H9 (cell line): Measurements from ENCODE around the gene CAND2. TPM values are rescaled to one million over a fixed set of nuclear protein-coding genes. Genes with fewer than 3 reads are reported as not detected.
"Not testable (repeated sequence)": the region's sequence is repeated elsewhere in the genome, so short reads cannot be mapped to it uniquely, and the experiment has no call there.

Experiments used
- DNase-seq: peaks from one replicate; pipeline ENCODE4 v3.0.0-alpha.2; 2017
- H2AFZ ChIP-seq: one replicate; pipeline ENCODE4 v1.6.1; 2013; ENCODE audit warnings: mild to moderate bottlenecking, low read length, control low read depth, moderate library complexity
- H2AK5ac ChIP-seq: 2 replicates; pipeline ENCODE4 v1.6.1; 2013; ENCODE audit warnings: low read length, control low read depth, mixed read lengths; ENCODE audit not compliant: insufficient read length
- H2BK120ac ChIP-seq: one replicate; pipeline ENCODE4 v1.6.1; 2013; ENCODE audit warnings: low read depth, mild to moderate bottlenecking, low read length, control low read depth, inconsistent platforms; ENCODE audit not compliant: poor library complexity, severe bottlenecking
- H2BK12ac ChIP-seq: 2 replicates; pipeline ENCODE4 v1.6.1; 2013; ENCODE audit warnings: low read length, control low read depth, mixed read lengths, low read depth; ENCODE audit not compliant: insufficient read length
- H2BK15ac ChIP-seq: 2 replicates; pipeline ENCODE4 v1.6.1; 2013; ENCODE audit warnings: low read depth, low read length, control low read depth
- H2BK20ac ChIP-seq: one replicate; pipeline ENCODE4 v1.6.1; 2013; ENCODE audit warnings: low read depth, mild to moderate bottlenecking, low read length, control low read depth, inconsistent platforms; ENCODE audit not compliant: poor library complexity, severe bottlenecking
- H2BK5ac ChIP-seq: 2 replicates; pipeline ENCODE4 v1.6.1; 2013; ENCODE audit warnings: low read length, control low read depth, mixed read lengths; ENCODE audit not compliant: insufficient read length
- H3K14ac ChIP-seq: 2 replicates; pipeline ENCODE4 v1.6.1; 2013; ENCODE audit warnings: low read length, control low read depth; ENCODE audit not compliant: insufficient read depth
- H3K18ac ChIP-seq: 2 replicates; pipeline ENCODE4 v1.6.1; 2013; ENCODE audit warnings: low read depth, mild to moderate bottlenecking, mixed read lengths, low read length, control low read depth; ENCODE audit not compliant: insufficient read length
- H3K23ac ChIP-seq: 2 replicates; pipeline ENCODE4 v1.6.1; 2013; ENCODE audit warnings: low read length, control low read depth, mixed read lengths, low read depth; ENCODE audit not compliant: insufficient read length
- H3K23me2 ChIP-seq: 2 replicates; pipeline ENCODE4 v1.6.1; 2013; ENCODE audit warnings: low read depth, mild to moderate bottlenecking, mixed read lengths, low read length, control low read depth; ENCODE audit not compliant: insufficient read length, poor library complexity, severe bottlenecking
- H3K27ac ChIP-seq: 2 replicates; pipeline ENCODE4 v1.5.1; 2013; ENCODE audit warnings: low read length, control low read depth, mixed read lengths, low read depth; ENCODE audit not compliant: insufficient read length
- H3K27me3 ChIP-seq: 2 replicates; pipeline ENCODE4 v1.6.1; 2013; ENCODE audit warnings: low read length, control low read depth, inconsistent platforms; ENCODE audit not compliant: insufficient read depth
- H3K4ac ChIP-seq: 2 replicates; pipeline ENCODE4 v1.6.1; 2013; ENCODE audit warnings: low read depth, mild to moderate bottlenecking, control low read depth, inconsistent platforms, low read length, moderate library complexity
- H3K4me1 ChIP-seq: 2 replicates; pipeline ENCODE4 v1.6.1; 2013; ENCODE audit warnings: low read length, control low read depth, inconsistent platforms; ENCODE audit not compliant: insufficient read depth
- H3K4me2 ChIP-seq: 2 replicates; pipeline ENCODE4 v1.6.1; 2013; ENCODE audit warnings: low read length, control low read depth, mixed read lengths; ENCODE audit not compliant: insufficient read length, insufficient read depth
- H3K56ac ChIP-seq: 2 replicates; pipeline ENCODE4 v1.6.1; 2013; ENCODE audit warnings: low read depth, mild to moderate bottlenecking, mixed read lengths, low read length, control low read depth; ENCODE audit not compliant: insufficient read length
- H3K79me1 ChIP-seq: 2 replicates; pipeline ENCODE4 v1.6.1; 2013; ENCODE audit warnings: low read depth, mild to moderate bottlenecking, moderate library complexity, low read length, control low read depth, inconsistent platforms; ENCODE audit not compliant: insufficient read depth, poor library complexity, severe bottlenecking
- H3K79me2 ChIP-seq: 2 replicates; pipeline ENCODE4 v1.6.1; 2013; ENCODE audit warnings: low read length, control low read depth, inconsistent platforms; ENCODE audit not compliant: insufficient read depth
- H3K9ac ChIP-seq: 2 replicates; pipeline ENCODE4 v1.6.1; 2013; ENCODE audit warnings: low read length, control low read depth, mixed read lengths; ENCODE audit not compliant: insufficient read length; ENCODE audit errors: extremely low read depth
- H3K9me3 ChIP-seq: one replicate; pipeline ENCODE4 v1.6.1; 2013; ENCODE audit warnings: low read depth, low read length, inconsistent platforms; ENCODE audit not compliant: control insufficient read depth
- H3T11ph ChIP-seq: one replicate; pipeline ENCODE4 v1.6.1; 2013; ENCODE audit warnings: mild to moderate bottlenecking, low read length, control low read depth, inconsistent platforms
- H4K20me1 ChIP-seq: one replicate; pipeline ENCODE4 v1.6.1; 2013; ENCODE audit not compliant: control insufficient read depth, insufficient read length, insufficient read depth
- H4K5ac ChIP-seq: 2 replicates; pipeline ENCODE4 v1.6.1; 2013; ENCODE audit warnings: low read depth, mild to moderate bottlenecking, mixed read lengths, low read length, control low read depth; ENCODE audit not compliant: insufficient read length
- H4K8ac ChIP-seq: replicated peaks from 2 replicates; pipeline ENCODE4 v1.6.1; 2013; ENCODE audit warnings: low read length, control low read depth, mixed read lengths, low read depth; ENCODE audit not compliant: insufficient read length
- H4K91ac ChIP-seq: 2 replicates; pipeline ENCODE4 v1.6.1; 2013; ENCODE audit warnings: low read depth, mild to moderate bottlenecking, moderate library complexity, mixed read lengths, low read length, control low read depth; ENCODE audit not compliant: insufficient read length
- H3K27ac Mint-ChIP-seq, 3 experiments: 2 replicates in 2 of 3; 3 replicates in 1 of 3; pipeline ENCODE4 v1.8.0; 2020 to 2021; ENCODE audit warnings: mixed read lengths in 3 of 3, mild to moderate bottlenecking in 1 of 3, moderate library complexity in 1 of 3
- H3K27me3 Mint-ChIP-seq: 2 replicates; pipeline ENCODE4 v1.8.0; 2021; ENCODE audit warnings: low read depth, mild to moderate bottlenecking, moderate library complexity, mixed read lengths
- H3K36me3 Mint-ChIP-seq, 3 experiments: 2 replicates in 2 of 3; 3 replicates in 1 of 3; pipeline ENCODE4 v1.8.0; 2020 to 2021; ENCODE audit warnings: low read depth in 3 of 3, mixed read lengths in 3 of 3; ENCODE audit not compliant: insufficient read depth in 1 of 3
- H3K4me1 Mint-ChIP-seq, 2 experiments: 2 replicates each; pipeline ENCODE4 v1.8.0; 2020; ENCODE audit warnings: mixed read lengths in 2 of 2
- H3K4me3 Mint-ChIP-seq, 2 experiments: 2 replicates in 1 of 2; 3 replicates in 1 of 2; pipeline ENCODE4 v1.8.0; 2020 to 2021; ENCODE audit warnings: mild to moderate bottlenecking in 2 of 2, mixed read lengths in 2 of 2, moderate library complexity in 1 of 2
- H3K9me3 Mint-ChIP-seq, 2 experiments: 2 replicates in 1 of 2; 3 replicates in 1 of 2; pipeline ENCODE4 v1.8.0; 2020; ENCODE audit warnings: mild to moderate bottlenecking in 2 of 2, mixed read lengths in 2 of 2, moderate library complexity in 1 of 2
- CTCF ChIP-seq: fragments of 200-600 bp; sonication (generic); conservative IDR thresholded peaks from 3 replicates; pipeline ENCODE4 v1.8.0; 2021; ENCODE audit warnings: antibody characterized with exemption, mild to moderate bottlenecking
- WGBS: extraction: QIAGEN DNeasy Blood & Tissue Kit; methylation state at CpG from one replicate; pipeline ENCODE4 v1.1.7; 2013; ENCODE audit warnings: missing lambda C conversion rate, low lambda C conversion rate, mixed read lengths; ENCODE audit not compliant: insufficient read length; ENCODE audit errors: extremely low coverage; 5-methylcytosine and 5-hydroxymethylcytosine counted together
- total RNA-seq: library from RNA; stranded (reverse); gene quantifications from 2 replicates; pipeline ENCODE4 v1.2.1, GENCODE V29; 2021

CAND2 gene
- total RNA-seq, 1 experiment from 2014 or later = 10.7 TPM

GRCh38 chr3:12775226-12775625 is 21.3 kb upstream of the CAND2 start:
- no peaks in the 10 kb centered on the region for H4K20me1 ChIP-seq
- H4K91ac ChIP-seq = no peak overlapping the region
- WGBS = no CpG with 5 or more reads among the region's 1 CpG
- no peak overlapping the region for H2BK12ac ChIP-seq
- H2BK120ac ChIP-seq = no peak overlapping the region
- H3K4me1 ChIP-seq = no peaks in the 10 kb centered on the region
- no peak overlapping the region for H3K14ac ChIP-seq
- Mint-ChIP-seq H3K36me3 (no peaks in the 10 kb centered on the region), H3K9me3 (peaks cover 0 to 3% of the 10 kb centered on the region in 2 experiments; a peak in 1 of 5 replicates), H3K27ac (no peak overlapping the region), H3K4me3 (no peak overlapping the region), H3K27me3 (peaks cover 13% of the 10 kb centered on the region; the same call in 1 of the 2 replicates), H3K4me1 (peaks cover 0 to 2% of the 10 kb centered on the region in 2 experiments; a peak in 2 of 4 replicates)
- no peak overlapping the region for H2AFZ ChIP-seq
- DNase-seq = no peak
- no peak overlapping the region for H3K4ac ChIP-seq
- no peak overlapping the region for H2AK5ac ChIP-seq
- H2BK20ac ChIP-seq = no peak overlapping the region
- no peak overlapping the region for H2BK5ac ChIP-seq
- no peak overlapping the region for H3K9ac ChIP-seq
- no peak overlapping the region for H4K8ac ChIP-seq
- no peaks in the 10 kb centered on the region for H3K9me3 ChIP-seq
- H4K5ac ChIP-seq = no peak overlapping the region
- H3K56ac ChIP-seq = no peak overlapping the region
- no peak overlapping the region for H3K27ac ChIP-seq
- no peak overlapping the region for H3T11ph ChIP-seq
- H3K27me3 ChIP-seq = no peaks in the 10 kb centered on the region; the same call in 1 of the 2 replicates
- H3K4me2 ChIP-seq = no peak overlapping the region
- no peaks in the 10 kb centered on the region for H3K79me2 ChIP-seq
- H2BK15ac ChIP-seq = no peak overlapping the region
- TF ChIP-seq CTCF = no peak
- H3K23me2 ChIP-seq = no peaks in the 10 kb centered on the region
- no peak overlapping the region for H3K23ac ChIP-seq
- H3K18ac ChIP-seq = no peak overlapping the region
- H3K79me1 ChIP-seq = no peaks in the 10 kb centered on the region

GRCh38 chr3:12775970-12776369 is 20.5 kb upstream of the CAND2 start:
- not testable (repeated sequence) for H3K27ac ChIP-seq, H2BK12ac ChIP-seq, H3K14ac ChIP-seq, H4K20me1 ChIP-seq, H4K5ac ChIP-seq, H2BK20ac ChIP-seq, H3K9me3 Mint-ChIP-seq, H2AFZ ChIP-seq, DNase-seq, H3K4me1 Mint-ChIP-seq, H3K27me3 ChIP-seq, H2BK15ac ChIP-seq, H3K4me2 ChIP-seq, H3K4me3 Mint-ChIP-seq, H3K56ac ChIP-seq, H2BK120ac ChIP-seq, H4K8ac ChIP-seq, H3K9me3 ChIP-seq, H3K23ac ChIP-seq, H3K79me2 ChIP-seq, H3K23me2 ChIP-seq, H3K18ac ChIP-seq, H3K79me1 ChIP-seq, H4K91ac ChIP-seq, H3K9ac ChIP-seq, H2AK5ac ChIP-seq, H3K4me1 ChIP-seq, H2BK5ac ChIP-seq, H3T11ph ChIP-seq, H3K36me3 Mint-ChIP-seq, H3K4ac ChIP-seq
- WGBS = no CpG with 5 or more reads among the region's 6 CpGs
- peaks cover 13% of the 10 kb centered on the region; the same call in 1 of the 2 replicates for H3K27me3 Mint-ChIP-seq
- peak overlapping the region in 1 of 3 experiments; percentile 56; a peak in 1 of 7 replicates for H3K27ac Mint-ChIP-seq
